Loucy (cell line): ENCODE data around the gene GCH1.

Experiments used
- EZH2phosphoT487 ChIP-seq: fragments of 200-600 bp; IDR thresholded peaks from 2 replicates; pipeline ENCODE4 v1.6.1; 2018; ENCODE audit warnings: antibody characterized with exemption, mild to moderate bottlenecking, moderate library complexity, borderline replicate concordance
- TF ChIP-seq, protein P1 (sequence below): fragments of 200-600 bp; sonication (generic); conservative IDR thresholded peaks from 2 replicates; pipeline ENCODE4 v1.5.1; 2014; ENCODE audit warnings: mild to moderate bottlenecking, antibody characterized with exemption, low read length

DNA sequence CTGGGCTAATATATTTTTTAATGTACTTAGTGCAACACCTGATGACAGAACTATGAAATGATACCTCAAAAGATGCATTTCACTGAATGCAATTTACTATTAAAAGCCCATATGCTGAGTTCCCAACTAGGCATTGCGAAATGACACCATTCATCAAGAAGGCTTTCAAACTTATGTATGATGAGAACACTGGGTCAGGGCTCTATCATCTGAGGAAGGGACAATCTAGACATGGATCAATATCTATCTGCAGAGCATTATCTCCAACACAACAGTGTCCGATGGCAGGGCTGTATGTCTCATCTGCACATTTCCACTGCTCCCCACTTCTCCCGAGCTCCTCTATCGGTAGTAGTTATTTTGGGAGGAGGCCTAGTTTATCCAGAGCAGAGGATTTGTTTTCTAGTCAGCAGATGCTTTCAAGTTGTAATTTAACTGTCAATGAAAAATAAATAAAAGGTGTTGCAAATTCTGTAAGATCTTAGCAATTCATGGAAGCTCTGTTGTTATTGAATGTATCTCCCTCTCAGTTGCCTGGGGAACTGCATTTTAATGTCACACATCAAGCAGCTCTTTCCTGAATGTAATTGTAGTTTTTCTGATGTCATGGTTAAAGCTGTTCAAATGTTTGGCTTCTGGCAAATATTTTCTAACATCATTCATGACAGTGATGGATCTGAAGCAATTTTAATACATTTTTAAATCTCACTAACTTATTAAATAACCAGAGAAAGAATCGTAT, 7.4 kb upstream of the GCH1 start:
- TF ChIP-seq, protein P1, sequence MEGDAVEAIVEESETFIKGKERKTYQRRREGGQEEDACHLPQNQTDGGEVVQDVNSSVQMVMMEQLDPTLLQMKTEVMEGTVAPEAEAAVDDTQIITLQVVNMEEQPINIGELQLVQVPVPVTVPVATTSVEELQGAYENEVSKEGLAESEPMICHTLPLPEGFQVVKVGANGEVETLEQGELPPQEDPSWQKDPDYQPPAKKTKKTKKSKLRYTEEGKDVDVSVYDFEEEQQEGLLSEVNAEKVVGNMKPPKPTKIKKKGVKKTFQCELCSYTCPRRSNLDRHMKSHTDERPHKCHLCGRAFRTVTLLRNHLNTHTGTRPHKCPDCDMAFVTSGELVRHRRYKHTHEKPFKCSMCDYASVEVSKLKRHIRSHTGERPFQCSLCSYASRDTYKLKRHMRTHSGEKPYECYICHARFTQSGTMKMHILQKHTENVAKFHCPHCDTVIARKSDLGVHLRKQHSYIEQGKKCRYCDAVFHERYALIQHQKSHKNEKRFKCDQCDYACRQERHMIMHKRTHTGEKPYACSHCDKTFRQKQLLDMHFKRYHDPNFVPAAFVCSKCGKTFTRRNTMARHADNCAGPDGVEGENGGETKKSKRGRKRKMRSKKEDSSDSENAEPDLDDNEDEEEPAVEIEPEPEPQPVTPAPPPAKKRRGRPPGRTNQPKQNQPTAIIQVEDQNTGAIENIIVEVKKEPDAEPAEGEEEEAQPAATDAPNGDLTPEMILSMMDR, result no peak
- no peak for TF ChIP-seq EZH2phosphoT487
